ENCODE measurements around the gene PCDHGA9.
"Not testable (repeated sequence)": the region's sequence is repeated elsewhere in the genome, so short reads cannot be mapped to it uniquely, and the experiment has no call there.

PCDHGA9 gene

DNA sequence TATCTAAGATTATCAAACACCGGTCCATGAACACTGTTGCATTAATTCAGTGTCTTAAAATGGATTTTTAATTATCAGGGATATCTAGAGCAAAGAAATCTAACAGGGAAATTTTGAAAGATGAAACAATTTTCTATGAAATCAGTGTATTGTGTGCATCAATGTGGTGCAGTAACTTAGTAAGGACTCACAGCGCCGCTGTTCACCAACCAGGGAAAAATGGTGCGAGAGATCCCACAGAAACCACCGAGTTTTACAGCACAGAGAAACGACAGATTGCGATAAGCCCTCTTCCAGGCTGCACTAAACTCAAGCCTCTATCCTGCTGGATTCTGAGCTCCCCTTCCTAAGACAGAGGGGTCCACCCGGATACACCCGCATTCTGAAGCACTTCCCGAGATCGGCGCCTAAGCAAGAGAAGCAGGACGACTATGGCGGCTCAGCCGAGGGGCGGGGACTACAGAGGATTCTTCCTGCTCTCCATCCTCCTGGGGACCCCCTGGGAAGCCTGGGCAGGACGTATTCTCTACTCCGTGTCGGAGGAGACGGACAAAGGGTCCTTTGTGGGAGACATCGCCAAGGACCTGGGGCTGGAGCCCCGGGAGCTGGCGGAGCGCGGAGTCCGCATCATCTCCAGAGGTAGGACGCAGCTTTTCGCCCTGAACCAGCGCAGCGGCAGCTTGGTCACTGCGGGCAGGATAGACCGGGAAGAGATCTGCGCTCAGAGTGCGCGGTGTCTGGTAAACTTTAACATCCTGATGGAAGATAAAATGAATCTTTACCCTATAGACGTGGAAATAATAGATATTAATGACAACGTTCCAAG is 19.9 kb upstream of the PCDHGA9 start, which contains the start of gene PCDHGA7:
Gene PCDHGA7 (plus strand): TSS at position 274 of the 826 bp plus-strand sequence. CDS start 158 bp downstream, at position 432.
- peak within 1 kb of the TSS; percentile 59 for H3K9ac ChIP-seq (ENCODE audit: low read length)
- TF ChIP-seq EZH2phosphoT487 (conservative IDR thresholded peaks at IDR 0.05; ENCODE audit: low read length): no peak
- TF ChIP-seq, protein P1, sequence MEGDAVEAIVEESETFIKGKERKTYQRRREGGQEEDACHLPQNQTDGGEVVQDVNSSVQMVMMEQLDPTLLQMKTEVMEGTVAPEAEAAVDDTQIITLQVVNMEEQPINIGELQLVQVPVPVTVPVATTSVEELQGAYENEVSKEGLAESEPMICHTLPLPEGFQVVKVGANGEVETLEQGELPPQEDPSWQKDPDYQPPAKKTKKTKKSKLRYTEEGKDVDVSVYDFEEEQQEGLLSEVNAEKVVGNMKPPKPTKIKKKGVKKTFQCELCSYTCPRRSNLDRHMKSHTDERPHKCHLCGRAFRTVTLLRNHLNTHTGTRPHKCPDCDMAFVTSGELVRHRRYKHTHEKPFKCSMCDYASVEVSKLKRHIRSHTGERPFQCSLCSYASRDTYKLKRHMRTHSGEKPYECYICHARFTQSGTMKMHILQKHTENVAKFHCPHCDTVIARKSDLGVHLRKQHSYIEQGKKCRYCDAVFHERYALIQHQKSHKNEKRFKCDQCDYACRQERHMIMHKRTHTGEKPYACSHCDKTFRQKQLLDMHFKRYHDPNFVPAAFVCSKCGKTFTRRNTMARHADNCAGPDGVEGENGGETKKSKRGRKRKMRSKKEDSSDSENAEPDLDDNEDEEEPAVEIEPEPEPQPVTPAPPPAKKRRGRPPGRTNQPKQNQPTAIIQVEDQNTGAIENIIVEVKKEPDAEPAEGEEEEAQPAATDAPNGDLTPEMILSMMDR (IDR thresholded peaks at IDR 0.05; ENCODE audit: insufficient read depth, low read length, poor library complexity, severe bottlenecking): peak; percentile 40
- no peaks in the 10 kb centered on the region for H4K20me1 ChIP-seq (ENCODE audit: low read depth, low read length)
- peak within 1 kb of the TSS; percentile 54 for H3K4me2 ChIP-seq (ENCODE audit: low read depth, low read length, poor library complexity, severe bottlenecking)
- H3K9me2 ChIP-seq (replicated peaks; ENCODE audit: insufficient read depth, low read length): no peaks in the 10 kb centered on the region
- H3K79me2 ChIP-seq (ENCODE audit: insufficient read depth, low read length): no peaks in the 10 kb centered on the region
- peak within 1 kb of the TSS; percentile 55 for H3K4me3 ChIP-seq (ENCODE audit: insufficient read depth, low read length, poor library complexity, severe bottlenecking)
- H3K27ac ChIP-seq (ENCODE audit: low read depth, low read length): peak within 1 kb of the TSS; percentile 35
- H3K9me3 ChIP-seq (ENCODE audit: insufficient read depth, low read length): peaks cover 18% of the 10 kb centered on the region; the same call in 1 of the 2 replicates
- peaks cover 5% of the 10 kb centered on the region; the same call in 1 of the 2 replicates for H3K36me3 ChIP-seq (ENCODE audit: low read length)
- no peaks in the 10 kb centered on the region for H3F3A ChIP-seq (ENCODE audit: insufficient read depth)
- H2AFZ ChIP-seq (ENCODE audit: low read depth, low read length, severe bottlenecking): peak within 1 kb of the TSS; percentile 55
- H3K27me3 ChIP-seq (ENCODE audit: low read length): no peaks in the 10 kb centered on the region

DNA sequence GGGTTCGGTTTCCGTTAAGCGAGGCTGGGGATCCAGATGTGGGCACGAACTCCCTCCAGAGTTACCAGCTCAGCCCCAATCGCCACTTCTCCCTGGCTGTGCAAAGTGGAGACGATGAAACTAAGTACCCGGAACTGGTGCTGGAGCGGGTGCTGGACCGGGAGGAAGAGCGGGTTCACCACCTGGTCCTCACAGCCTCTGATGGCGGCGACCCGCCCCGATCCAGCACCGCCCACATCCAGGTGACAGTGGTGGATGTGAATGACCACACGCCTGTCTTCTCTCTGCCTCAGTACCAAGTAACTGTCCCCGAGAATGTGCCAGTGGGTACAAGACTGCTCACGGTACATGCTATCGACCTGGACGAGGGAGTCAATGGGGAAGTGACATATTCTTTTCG is 19.2 kb upstream of the PCDHGA9 start:
- H3K4me2 ChIP-seq (ENCODE audit: low read depth, low read length, poor library complexity, severe bottlenecking): peak overlapping the region; percentile 54
- H3K9me2 ChIP-seq (replicated peaks; ENCODE audit: insufficient read depth, low read length): no peaks in the 10 kb centered on the region
- peak overlapping the region; percentile 55 for H2AFZ ChIP-seq (ENCODE audit: low read depth, low read length, severe bottlenecking)
- H3K4me3 ChIP-seq (ENCODE audit: insufficient read depth, low read length, poor library complexity, severe bottlenecking): peak overlapping the region; percentile 55
- peak overlapping the region; percentile 35; the same call in 1 of the 2 replicates for H3K27ac ChIP-seq (ENCODE audit: low read depth, low read length)
- H3K27me3 ChIP-seq (ENCODE audit: low read length): no peaks in the 10 kb centered on the region
- no peaks in the 10 kb centered on the region for H3F3A ChIP-seq (ENCODE audit: insufficient read depth)
- H3K79me2 ChIP-seq (ENCODE audit: insufficient read depth, low read length): no peaks in the 10 kb centered on the region
- TF ChIP-seq EZH2phosphoT487 (conservative IDR thresholded peaks at IDR 0.05; ENCODE audit: low read length): no peak
- TF ChIP-seq, protein P1 (IDR thresholded peaks at IDR 0.05; ENCODE audit: insufficient read depth, low read length, poor library complexity, severe bottlenecking): no peak
- H3K36me3 ChIP-seq (ENCODE audit: low read length): peaks cover 3% of the 10 kb centered on the region; the same call in 1 of the 2 replicates
- H3K9me3 ChIP-seq (ENCODE audit: insufficient read depth, low read length): peaks cover 18% of the 10 kb centered on the region; the same call in 1 of the 2 replicates
- peak overlapping the region; percentile 59 for H3K9ac ChIP-seq (ENCODE audit: low read length)
- no peaks in the 10 kb centered on the region for H4K20me1 ChIP-seq (ENCODE audit: low read depth, low read length)

DNA sequence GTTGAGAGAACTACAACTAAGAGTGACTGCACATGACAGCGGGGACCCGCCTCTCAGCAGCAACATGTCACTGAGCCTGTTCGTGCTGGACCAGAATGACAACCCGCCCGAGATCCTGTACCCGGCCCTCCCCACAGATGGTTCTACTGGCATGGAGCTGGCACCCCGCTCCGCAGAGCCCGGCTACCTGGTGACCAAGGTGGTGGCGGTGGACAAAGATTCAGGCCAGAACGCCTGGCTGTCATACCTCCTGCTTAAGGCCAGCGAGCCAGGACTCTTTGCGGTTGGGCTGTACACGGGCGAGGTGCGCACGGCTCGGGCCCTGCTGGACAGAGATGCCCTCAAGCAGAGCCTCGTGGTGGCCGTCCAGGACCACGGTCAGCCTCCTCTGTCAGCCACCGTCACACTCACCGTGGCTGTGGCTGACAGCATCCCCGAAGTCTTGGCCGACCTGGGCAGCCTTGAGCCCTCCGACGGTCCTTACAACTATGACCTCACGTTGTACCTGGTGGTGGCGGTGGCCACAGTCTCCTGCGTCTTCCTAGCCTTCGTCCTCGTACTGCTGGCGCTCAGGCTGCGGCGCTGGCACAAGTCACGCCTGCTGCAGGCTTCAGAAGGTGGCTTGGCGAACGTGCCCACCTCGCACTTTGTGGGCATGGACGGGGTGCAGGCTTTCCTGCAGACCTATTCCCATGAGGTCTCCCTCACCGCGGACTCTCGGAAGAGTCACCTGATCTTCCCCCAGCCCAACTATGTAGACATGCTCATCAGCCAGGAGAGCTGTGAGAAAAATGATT is 17.9 kb upstream of the PCDHGA9 start:
- H3F3A ChIP-seq (ENCODE audit: insufficient read depth): no peaks in the 10 kb centered on the region
- H2AFZ ChIP-seq (ENCODE audit: low read depth, low read length, severe bottlenecking): no peak overlapping the region
- no peaks in the 10 kb centered on the region for H3K9me2 ChIP-seq (replicated peaks; ENCODE audit: insufficient read depth, low read length)
- H3K79me2 ChIP-seq (ENCODE audit: insufficient read depth, low read length): no peaks in the 10 kb centered on the region
- H3K36me3 ChIP-seq (ENCODE audit: low read length): peaks cover 3% of the 10 kb centered on the region; the same call in 1 of the 2 replicates
- no peak for TF ChIP-seq EZH2phosphoT487 (conservative IDR thresholded peaks at IDR 0.05; ENCODE audit: low read length)
- TF ChIP-seq, protein P1 (IDR thresholded peaks at IDR 0.05; ENCODE audit: insufficient read depth, low read length, poor library complexity, severe bottlenecking): no peak
- no peaks in the 10 kb centered on the region for H4K20me1 ChIP-seq (ENCODE audit: low read depth, low read length)
- no peaks in the 10 kb centered on the region for H3K27me3 ChIP-seq (ENCODE audit: low read length)
- no peak overlapping the region for H3K9ac ChIP-seq (ENCODE audit: low read length)
- no peak overlapping the region for H3K4me2 ChIP-seq (ENCODE audit: low read depth, low read length, poor library complexity, severe bottlenecking)
- H3K27ac ChIP-seq (ENCODE audit: low read depth, low read length): no peak overlapping the region
- H3K9me3 ChIP-seq (ENCODE audit: insufficient read depth, low read length): peaks cover 18% of the 10 kb centered on the region; the same call in 1 of the 2 replicates
- no peak overlapping the region for H3K4me3 ChIP-seq (ENCODE audit: insufficient read depth, low read length, poor library complexity, severe bottlenecking)

DNA sequence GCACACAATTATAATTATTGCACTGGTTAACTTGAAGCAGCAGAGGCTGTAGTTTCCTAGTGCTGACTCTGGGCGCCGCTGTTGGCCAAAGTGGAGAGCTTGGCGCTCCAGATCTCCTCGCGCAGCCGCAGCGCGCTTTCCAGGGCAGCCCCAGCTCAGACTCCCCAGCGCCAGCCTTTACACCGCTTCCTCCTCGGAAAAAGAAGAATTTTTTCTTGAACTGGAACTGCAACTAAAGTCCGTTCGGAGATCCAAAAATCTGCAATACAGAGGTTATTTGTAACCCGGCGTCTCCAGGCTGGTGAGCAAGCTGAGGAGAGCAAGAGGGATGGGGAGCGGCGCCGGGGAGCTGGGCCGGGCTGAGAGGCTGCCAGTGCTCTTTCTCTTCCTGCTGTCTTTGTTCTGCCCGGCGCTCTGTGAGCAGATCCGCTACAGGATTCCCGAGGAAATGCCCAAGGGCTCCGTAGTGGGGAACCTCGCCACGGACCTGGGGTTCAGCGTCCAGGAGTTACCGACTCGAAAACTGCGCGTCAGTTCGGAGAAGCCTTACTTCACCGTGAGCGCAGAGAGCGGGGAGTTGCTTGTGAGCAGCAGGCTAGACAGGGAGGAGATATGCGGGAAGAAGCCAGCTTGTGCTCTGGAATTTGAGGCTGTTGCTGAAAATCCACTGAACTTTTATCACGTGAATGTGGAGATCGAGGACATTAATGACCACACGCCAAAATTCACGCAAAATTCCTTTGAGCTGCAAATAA is 14.8 kb upstream of the PCDHGA9 start, which contains the start of gene PCDHGB4:
Gene PCDHGB4 (plus strand): TSS at position 142 of the 755 bp plus-strand sequence. CDS start 187 bp downstream, at position 329.
- not testable (repeated sequence) for H3K27me3 ChIP-seq (ENCODE audit: low read length); H3F3A ChIP-seq (ENCODE audit: insufficient read depth); H3K9me2 ChIP-seq (replicated peaks; ENCODE audit: insufficient read depth, low read length); H3K27ac ChIP-seq (ENCODE audit: low read depth, low read length); H3K79me2 ChIP-seq (ENCODE audit: insufficient read depth, low read length); H3K4me3 ChIP-seq (ENCODE audit: insufficient read depth, low read length, poor library complexity, severe bottlenecking); H4K20me1 ChIP-seq (ENCODE audit: low read depth, low read length); H3K36me3 ChIP-seq (ENCODE audit: low read length); H2AFZ ChIP-seq (ENCODE audit: low read depth, low read length, severe bottlenecking); H3K9ac ChIP-seq (ENCODE audit: low read length)
- peaks cover 18% of the 10 kb centered on the region; the same call in 1 of the 2 replicates for H3K9me3 ChIP-seq (ENCODE audit: insufficient read depth, low read length)
- peak within 1 kb of the TSS; percentile 13 for H3K4me2 ChIP-seq (ENCODE audit: low read depth, low read length, poor library complexity, severe bottlenecking)
